Esophagus muscularis mucosa (tissue), 3 donors: ENCODE measurements around the gene HAAO.

Experiments used
- CTCF ChIP-seq, 3 experiments: fragments of 200-600 bp in 2 of 3; fragments of 450-650 bp in 1 of 3; sonication (generic) in 2 of 3; IDR thresholded peaks; one replicate each; pipeline ENCODE4 v1.5.1; 2017 to 2019; ENCODE audit warnings: antibody characterized with exemption in 3 of 3, mild to moderate bottlenecking in 2 of 3, moderate library complexity in 1 of 3
- POLR2A ChIP-seq: fragments of 450-650 bp; IDR thresholded peaks from one replicate; pipeline ENCODE4 v1.6.1; 2017; ENCODE audit warnings: antibody characterized with exemption, moderate library complexity, mild to moderate bottlenecking, low read depth

- TF ChIP-seq POLR2A (no peak), CTCF (IDR thresholded peaks at IDR 0.05) (no peak)
These were observed 3.5 kb downstream of the HAAO start for GRCh38 chr2:42788882-42789281.
